ENCODE results near the gene ANKLE2.
"Not testable (repeated sequence)": the region's sequence is repeated elsewhere in the genome, so short reads cannot be mapped to it uniquely, and the experiment has no call there.

DNA sequence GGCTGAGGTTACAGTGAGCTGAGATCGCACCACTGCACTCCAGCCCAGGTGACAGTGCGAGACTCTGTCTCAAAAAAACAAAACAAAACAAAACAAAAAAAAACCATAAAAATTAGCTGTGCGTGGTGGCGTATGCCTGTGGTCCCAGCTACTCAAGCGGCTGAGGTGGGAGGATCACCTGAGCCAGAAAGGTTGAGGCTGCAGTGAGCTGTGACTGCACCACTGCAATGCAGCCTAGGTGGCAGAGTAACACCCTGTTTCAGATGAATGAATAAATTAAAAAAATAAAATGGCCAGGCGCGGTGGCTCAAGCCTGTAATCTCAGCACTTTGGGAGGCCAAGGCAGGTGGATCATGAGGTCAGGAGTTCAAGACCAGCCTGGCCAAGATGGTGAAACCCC lies 8.0 kb downstream of the ANKLE2 start:
- TF ChIP-seq, protein P1, sequence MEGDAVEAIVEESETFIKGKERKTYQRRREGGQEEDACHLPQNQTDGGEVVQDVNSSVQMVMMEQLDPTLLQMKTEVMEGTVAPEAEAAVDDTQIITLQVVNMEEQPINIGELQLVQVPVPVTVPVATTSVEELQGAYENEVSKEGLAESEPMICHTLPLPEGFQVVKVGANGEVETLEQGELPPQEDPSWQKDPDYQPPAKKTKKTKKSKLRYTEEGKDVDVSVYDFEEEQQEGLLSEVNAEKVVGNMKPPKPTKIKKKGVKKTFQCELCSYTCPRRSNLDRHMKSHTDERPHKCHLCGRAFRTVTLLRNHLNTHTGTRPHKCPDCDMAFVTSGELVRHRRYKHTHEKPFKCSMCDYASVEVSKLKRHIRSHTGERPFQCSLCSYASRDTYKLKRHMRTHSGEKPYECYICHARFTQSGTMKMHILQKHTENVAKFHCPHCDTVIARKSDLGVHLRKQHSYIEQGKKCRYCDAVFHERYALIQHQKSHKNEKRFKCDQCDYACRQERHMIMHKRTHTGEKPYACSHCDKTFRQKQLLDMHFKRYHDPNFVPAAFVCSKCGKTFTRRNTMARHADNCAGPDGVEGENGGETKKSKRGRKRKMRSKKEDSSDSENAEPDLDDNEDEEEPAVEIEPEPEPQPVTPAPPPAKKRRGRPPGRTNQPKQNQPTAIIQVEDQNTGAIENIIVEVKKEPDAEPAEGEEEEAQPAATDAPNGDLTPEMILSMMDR (conservative IDR thresholded peaks at IDR 0.05; ENCODE audit: low read depth, low read length), result not testable (repeated sequence)
- not testable (repeated sequence) for TF ChIP-seq EZH2 (IDR thresholded peaks at IDR 0.05; ENCODE audit: low read length, unreplicated experiment)

Data from PC-3 (cell line).